ENCODE results near the gene CMSS1. TPM values are rescaled to one million over a fixed set of nuclear protein-coding genes. Genes with fewer than 3 reads are reported as not detected.
A peak's percentile ranks its signal among the peaks of the same experiment; 100 is the strongest.

Gene CMSS1
- total RNA-seq, result 35.7 and 43.5 TPM in 2 replicates
- long read RNA-seq, partial matches to known transcripts, result 1 of 10 reads
- long read RNA-seq, other reads (novel, unspliced or antisense), result 9 of 10 reads

GRCh38 chr3:99817437-99818240 lies at the start of gene CMSS1:
CMSS1 (plus strand) TSS chr3:99817862.
- Mint-ChIP-seq H3K4me1 (ENCODE audit: low read depth) (peaks cover 13% of the 10 kb centered on the region), H3K9me3 (ENCODE audit: low read depth) (no peaks in the 10 kb centered on the region), H3K36me3 (ENCODE audit: insufficient read depth) (no peaks in the 10 kb centered on the region), H3K27me3 (no peaks in the 10 kb centered on the region), H3K27ac (peak within 1 kb of the TSS; percentile 100), H3K4me3 (ENCODE audit: low read depth) (peak within 1 kb of the TSS; percentile 90)
- peak; percentile 87 for DNase-seq (ENCODE audit: low spot score, unreplicated experiment)
- peak; percentile 30 for TF ChIP-seq CTCF (IDR thresholded peaks at IDR 0.05; ENCODE audit: unreplicated experiment)

DNA sequence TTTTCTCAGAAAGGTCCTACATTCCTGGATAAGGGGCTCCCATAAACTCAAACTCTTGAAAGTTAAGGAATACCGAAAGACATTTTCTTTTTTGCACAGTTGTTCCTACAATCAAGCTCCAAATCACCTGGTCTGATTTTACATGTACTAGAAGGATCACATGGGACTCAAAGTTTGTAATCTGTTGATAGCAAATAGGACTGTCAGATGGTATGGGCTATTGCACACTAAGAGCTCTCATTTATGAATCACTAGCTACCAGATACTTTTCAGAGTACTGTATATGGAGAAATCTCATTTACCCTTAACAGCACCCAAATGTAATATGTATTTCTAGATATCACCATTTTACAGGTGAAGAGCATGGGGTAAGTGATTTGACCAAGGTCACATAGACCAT lies 49.5 kb upstream of the CMSS1 start:
- H3K9me3 Mint-ChIP-seq (ENCODE audit: low read depth), result no peaks in the 10 kb centered on the region

DNA sequence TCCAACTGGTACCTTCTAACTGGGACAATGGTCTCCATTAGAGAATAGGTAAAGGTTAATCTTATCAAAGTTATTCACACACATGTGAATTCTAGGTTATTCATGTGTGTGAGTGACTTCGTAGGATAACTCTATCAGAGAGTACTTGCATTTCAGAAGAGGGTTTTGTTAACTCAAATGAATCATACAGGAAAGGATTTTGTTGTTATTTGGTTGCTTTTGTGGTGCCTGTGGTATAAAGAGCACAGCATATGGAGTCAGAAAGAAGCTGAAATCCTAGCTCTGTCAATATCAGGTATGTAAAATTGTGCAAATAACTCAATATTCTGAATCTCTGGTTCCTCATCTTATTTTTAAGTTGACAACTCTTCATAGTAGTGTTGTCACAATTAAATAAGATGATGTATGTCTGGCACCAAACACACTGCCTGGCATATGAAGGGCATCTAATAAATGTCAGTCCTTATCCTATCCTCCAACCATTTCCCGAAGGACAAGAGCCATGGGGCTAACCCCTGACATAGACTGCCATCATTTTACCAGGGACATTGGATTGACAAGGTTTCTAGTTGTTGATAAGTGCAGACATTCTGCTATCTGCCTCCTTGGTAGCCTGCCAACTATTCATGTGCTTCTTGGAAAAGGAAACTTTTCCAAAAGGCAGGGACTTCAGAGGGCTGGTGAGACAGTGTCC lies 48.7 kb upstream of the CMSS1 start:
- H3K27ac Mint-ChIP-seq, result no peak overlapping the region
- no peak for DNase-seq (ENCODE audit: low spot score, unreplicated experiment)
- H3K36me3 Mint-ChIP-seq (ENCODE audit: insufficient read depth), result no peaks in the 10 kb centered on the region
- H3K27me3 Mint-ChIP-seq, result no peaks in the 10 kb centered on the region
- no peaks in the 10 kb centered on the region for H3K4me1 Mint-ChIP-seq (ENCODE audit: low read depth)
- no peak for TF ChIP-seq CTCF (IDR thresholded peaks at IDR 0.05; ENCODE audit: unreplicated experiment)
- no peaks in the 10 kb centered on the region for H3K9me3 Mint-ChIP-seq (ENCODE audit: low read depth)
- H3K4me3 Mint-ChIP-seq (ENCODE audit: low read depth), result no peak overlapping the region

More for the DNA sequence above, 49.5 kb upstream of the CMSS1 start:
- Mint-ChIP-seq H3K27ac (no peak overlapping the region), H3K27me3 (no peaks in the 10 kb centered on the region), H3K4me1 (ENCODE audit: low read depth) (no peaks in the 10 kb centered on the region), H3K4me3 (ENCODE audit: low read depth) (no peak overlapping the region), H3K36me3 (ENCODE audit: insufficient read depth) (no peaks in the 10 kb centered on the region)
- TF ChIP-seq CTCF (IDR thresholded peaks at IDR 0.05; ENCODE audit: unreplicated experiment), result no peak
- no peak for DNase-seq (ENCODE audit: low spot score, unreplicated experiment)

GRCh38 chr3:99772171-99772570 lies 45.5 kb upstream of the CMSS1 start:
- H3K9me3 Mint-ChIP-seq (ENCODE audit: low read depth), result no peaks in the 10 kb centered on the region
- H3K4me1 Mint-ChIP-seq (ENCODE audit: low read depth), result no peaks in the 10 kb centered on the region
- no peak overlapping the region for H3K4me3 Mint-ChIP-seq (ENCODE audit: low read depth)
- H3K36me3 Mint-ChIP-seq (ENCODE audit: insufficient read depth), result no peaks in the 10 kb centered on the region
- no peak overlapping the region for H3K27ac Mint-ChIP-seq
- no peak for TF ChIP-seq CTCF (IDR thresholded peaks at IDR 0.05; ENCODE audit: unreplicated experiment)
- H3K27me3 Mint-ChIP-seq, result no peaks in the 10 kb centered on the region
- no peak for DNase-seq (ENCODE audit: low spot score, unreplicated experiment)

DNA sequence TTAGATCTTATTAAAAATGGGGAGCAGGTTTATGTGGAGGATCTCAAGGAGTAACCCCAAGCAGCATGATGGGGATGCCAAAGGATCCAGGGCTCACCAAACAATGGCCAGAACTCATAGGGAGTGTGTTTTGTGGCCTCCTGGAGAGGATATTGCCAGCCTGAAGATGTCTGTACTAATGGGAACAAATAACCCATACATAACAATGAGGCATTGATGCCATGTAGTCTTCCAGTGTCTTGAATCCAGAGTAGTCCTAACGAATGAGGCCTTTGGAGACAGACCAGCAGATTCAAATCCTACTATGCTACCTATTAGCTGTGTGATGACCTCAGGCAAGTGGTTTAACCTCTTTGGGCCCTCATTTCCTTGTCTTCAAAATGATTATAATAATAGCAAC lies 45.0 kb upstream of the CMSS1 start:
- H3K4me1 Mint-ChIP-seq (ENCODE audit: low read depth), result no peaks in the 10 kb centered on the region
- H3K4me3 Mint-ChIP-seq (ENCODE audit: low read depth), result no peak overlapping the region
- H3K27ac Mint-ChIP-seq, result no peak overlapping the region
- no peaks in the 10 kb centered on the region for H3K36me3 Mint-ChIP-seq (ENCODE audit: insufficient read depth)
- no peaks in the 10 kb centered on the region for H3K27me3 Mint-ChIP-seq
- TF ChIP-seq CTCF (IDR thresholded peaks at IDR 0.05; ENCODE audit: unreplicated experiment), result no peak
- no peak for DNase-seq (ENCODE audit: low spot score, unreplicated experiment)
- no peaks in the 10 kb centered on the region for H3K9me3 Mint-ChIP-seq (ENCODE audit: low read depth)

All from progenitor cell of endocrine pancreas (in vitro differentiated cells).